ENCODE measurements around the gene CCDC57.

CCDC57 gene

GRCh38 chr17:82092628-82092994 lies 120.0 kb downstream of the CCDC57 start:
- no peak for DNase-seq (ENCODE audit: low spot score)

GRCh38 chr17:82092094-82092586 lies 120.5 kb downstream of the CCDC57 start:
- no peak for DNase-seq (ENCODE audit: low spot score)

GRCh38 chr17:82091264-82092066 lies 121.2 kb downstream of the CCDC57 start:
- no peak for DNase-seq (ENCODE audit: low spot score)

GRCh38 chr17:82090549-82091263 lies 121.9 kb downstream of the CCDC57 start:
- no peak for DNase-seq (ENCODE audit: low spot score)

GRCh38 chr17:82089723-82090548 lies 122.7 kb downstream of the CCDC57 start:
- no peak for DNase-seq (ENCODE audit: low spot score)

GRCh38 chr17:82088838-82089722 lies 123.6 kb downstream of the CCDC57 start:
- DNase-seq (ENCODE audit: low spot score), result no peak

GRCh38 chr17:82087961-82088837 lies 124.4 kb downstream of the CCDC57 start:
- no peak for DNase-seq (ENCODE audit: low spot score)

- DNase-seq (ENCODE audit: low spot score), result no peak
These were observed 125.4 kb downstream of the CCDC57 start for GRCh38 chr17:82086941-82087906.

GRCh38 chr17:82085931-82086764 lies 126.5 kb downstream of the CCDC57 start:
- no peak for DNase-seq (ENCODE audit: low spot score)

GRCh38 chr17:82085031-82085861 lies 127.4 kb downstream of the CCDC57 start:
- DNase-seq (ENCODE audit: low spot score), result no peak

- no peak for DNase-seq (ENCODE audit: low spot score)
These were observed 128.1 kb downstream of the CCDC57 start for GRCh38 chr17:82084373-82085030.

- DNase-seq (ENCODE audit: low spot score), result no peak
These were observed 128.9 kb downstream of the CCDC57 start for GRCh38 chr17:82083533-82084359.

- no peak for DNase-seq (ENCODE audit: low spot score)
These were observed 129.6 kb downstream of the CCDC57 start for GRCh38 chr17:82083009-82083408.

GRCh38 chr17:82082456-82082855 lies 130.2 kb downstream of the CCDC57 start:
- no peak for DNase-seq (ENCODE audit: low spot score)

- DNase-seq (ENCODE audit: low spot score), result no peak
These were observed 130.7 kb downstream of the CCDC57 start for GRCh38 chr17:82081966-82082365.

- DNase-seq (ENCODE audit: low spot score), result no peak
These were observed 131.1 kb downstream of the CCDC57 start for GRCh38 chr17:82081546-82081945.

All from D341Med (cell line).